GM23338 (cell line): ENCODE measurements around the gene RPH3AL.

Source experiments
- CREB1 ChIP-seq: fragments of 250-450 bp; sonication (Bioruptor Pico); IDR thresholded peaks from 2 replicates; pipeline ENCODE4 v1.5.0; 2020; ENCODE audit warnings: low read depth, mild to moderate bottlenecking, moderate library complexity
- CTCF ChIP-seq, 2 experiments: fragments of 200-600 bp in 1 of 2; sonication (generic) in 1 of 2; conservative IDR thresholded peaks; 2 replicates each; pipeline versions ENCODE4 v1.5.1 to v1.6.1; 2016 to 2017; ENCODE audit warnings: antibody characterized with exemption in 2 of 2, low read depth in 2 of 2, mild to moderate bottlenecking in 2 of 2, moderate library complexity in 1 of 2
- EZH2 ChIP-seq: fragments of 200-600 bp; sonication (generic); IDR thresholded peaks from one replicate; pipeline ENCODE4 v1.8.0; 2017; ENCODE audit warnings: antibody characterized with exemption, mild to moderate bottlenecking, low read depth; ENCODE audit not compliant: unreplicated experiment

GRCh38 chr17:245020-245419, 107.6 kb downstream of the RPH3AL start:
- TF ChIP-seq CTCF (conservative IDR thresholded peaks at IDR 0.05; ENCODE audit: low read depth in 2 of 2) (no peak), EZH2 (no peak), CREB1 (CRISPR knock-in tag) (no peak)
